GM12874 (cell line): ENCODE data around the gene QKI.
A peak's percentile ranks its signal among the peaks of the same experiment; 100 is the strongest.

Experiments
- TF ChIP-seq, protein P1 (sequence below): IDR thresholded peaks from 2 replicates; pipeline ENCODE4 v1.5.1; 2011; ENCODE audit warnings: low read depth, mild to moderate bottlenecking, control low read depth, low read length, moderate library complexity; ENCODE audit not compliant: insufficient read depth

The QKI gene

DNA sequence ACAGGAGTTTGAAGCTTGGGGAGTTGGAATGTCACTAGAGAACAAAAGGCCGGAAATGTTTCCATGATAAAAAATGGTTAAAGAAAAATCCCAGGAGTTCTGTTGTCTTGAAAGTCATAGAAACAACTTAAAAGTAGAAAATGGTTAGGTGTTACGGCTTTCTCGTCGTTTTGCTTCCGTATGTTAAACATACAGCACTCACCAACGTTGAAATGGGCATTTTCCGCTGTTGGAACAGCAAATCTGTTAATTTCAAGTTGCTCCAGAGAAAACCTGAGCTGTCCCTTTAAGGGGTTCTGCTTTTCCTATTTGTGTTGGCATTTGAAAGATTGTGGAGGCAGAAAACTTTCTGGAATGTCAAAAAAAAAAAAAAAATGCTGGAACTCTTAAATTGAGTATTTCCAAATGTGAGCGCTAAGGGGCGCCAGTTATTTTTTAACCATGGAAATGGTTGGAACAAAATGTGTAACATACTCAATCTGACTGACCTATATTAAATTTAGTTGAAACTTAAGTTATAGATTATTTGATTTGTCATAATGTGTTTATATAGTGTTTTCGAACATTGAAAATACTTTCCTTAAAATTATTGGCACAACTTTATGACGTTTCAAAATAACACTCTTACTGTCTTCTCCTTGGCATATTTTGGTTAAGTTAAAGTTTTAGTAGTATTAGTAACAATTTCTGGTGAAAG, 2.2 kb downstream of the QKI start:
- TF ChIP-seq, protein P1, sequence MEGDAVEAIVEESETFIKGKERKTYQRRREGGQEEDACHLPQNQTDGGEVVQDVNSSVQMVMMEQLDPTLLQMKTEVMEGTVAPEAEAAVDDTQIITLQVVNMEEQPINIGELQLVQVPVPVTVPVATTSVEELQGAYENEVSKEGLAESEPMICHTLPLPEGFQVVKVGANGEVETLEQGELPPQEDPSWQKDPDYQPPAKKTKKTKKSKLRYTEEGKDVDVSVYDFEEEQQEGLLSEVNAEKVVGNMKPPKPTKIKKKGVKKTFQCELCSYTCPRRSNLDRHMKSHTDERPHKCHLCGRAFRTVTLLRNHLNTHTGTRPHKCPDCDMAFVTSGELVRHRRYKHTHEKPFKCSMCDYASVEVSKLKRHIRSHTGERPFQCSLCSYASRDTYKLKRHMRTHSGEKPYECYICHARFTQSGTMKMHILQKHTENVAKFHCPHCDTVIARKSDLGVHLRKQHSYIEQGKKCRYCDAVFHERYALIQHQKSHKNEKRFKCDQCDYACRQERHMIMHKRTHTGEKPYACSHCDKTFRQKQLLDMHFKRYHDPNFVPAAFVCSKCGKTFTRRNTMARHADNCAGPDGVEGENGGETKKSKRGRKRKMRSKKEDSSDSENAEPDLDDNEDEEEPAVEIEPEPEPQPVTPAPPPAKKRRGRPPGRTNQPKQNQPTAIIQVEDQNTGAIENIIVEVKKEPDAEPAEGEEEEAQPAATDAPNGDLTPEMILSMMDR = peak; percentile 32; the same call in 1 of the 2 replicates

DNA sequence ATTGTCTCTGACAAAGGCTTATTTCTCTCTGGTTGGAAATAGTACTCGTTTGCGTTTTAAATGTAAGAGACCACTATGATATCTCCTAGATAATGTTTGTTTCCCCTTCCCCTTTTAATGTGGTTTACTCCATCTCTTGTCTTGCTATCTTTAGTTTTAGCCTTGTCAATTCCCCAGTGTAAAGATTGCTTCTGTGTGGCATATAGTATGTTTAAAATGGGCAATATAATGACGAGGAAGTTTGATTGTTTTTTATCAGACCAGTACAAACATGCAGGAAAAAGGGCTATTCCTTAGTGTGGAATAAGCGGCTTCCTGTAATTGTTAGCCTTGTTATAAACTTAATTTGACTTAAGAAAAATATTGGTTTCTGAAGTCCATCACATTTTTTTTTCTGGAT, 3.1 kb downstream of the QKI start:
- TF ChIP-seq, protein P1 = no peak

DNA sequence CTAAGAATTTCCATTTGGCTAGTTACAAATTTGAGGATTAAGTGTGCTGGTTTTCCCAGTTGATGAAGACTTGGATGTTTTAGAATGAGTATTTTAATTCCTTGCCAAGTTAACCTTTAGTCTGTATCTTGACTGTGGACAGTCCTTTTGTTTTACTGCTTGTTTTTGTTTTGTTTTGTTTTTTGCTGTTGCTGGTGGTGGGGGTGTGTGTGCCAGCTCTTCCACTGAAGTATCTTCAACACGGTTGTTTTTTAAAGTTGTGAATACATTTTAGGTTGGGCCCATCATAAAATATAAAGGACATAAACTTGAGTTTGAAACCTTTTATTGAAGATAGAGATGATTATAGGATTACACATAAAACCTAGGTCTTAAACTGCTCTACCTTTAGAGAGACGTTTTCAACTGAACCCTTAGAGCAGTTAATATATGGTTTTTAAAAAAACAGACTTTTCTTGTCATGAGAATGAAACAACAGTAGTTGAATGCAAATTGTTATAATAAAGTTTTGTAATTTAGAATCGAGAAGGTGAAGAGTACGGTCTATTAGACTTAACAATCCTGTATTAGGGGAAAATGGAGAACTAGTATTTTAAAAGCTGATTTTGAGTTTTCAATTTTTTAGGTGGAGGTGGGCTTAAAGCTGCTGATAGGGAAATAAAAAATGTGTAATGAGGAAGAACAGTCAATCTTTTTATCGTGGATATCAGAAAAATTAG, 4.0 kb downstream of the QKI start:
- TF ChIP-seq, protein P1 = no peak

DNA sequence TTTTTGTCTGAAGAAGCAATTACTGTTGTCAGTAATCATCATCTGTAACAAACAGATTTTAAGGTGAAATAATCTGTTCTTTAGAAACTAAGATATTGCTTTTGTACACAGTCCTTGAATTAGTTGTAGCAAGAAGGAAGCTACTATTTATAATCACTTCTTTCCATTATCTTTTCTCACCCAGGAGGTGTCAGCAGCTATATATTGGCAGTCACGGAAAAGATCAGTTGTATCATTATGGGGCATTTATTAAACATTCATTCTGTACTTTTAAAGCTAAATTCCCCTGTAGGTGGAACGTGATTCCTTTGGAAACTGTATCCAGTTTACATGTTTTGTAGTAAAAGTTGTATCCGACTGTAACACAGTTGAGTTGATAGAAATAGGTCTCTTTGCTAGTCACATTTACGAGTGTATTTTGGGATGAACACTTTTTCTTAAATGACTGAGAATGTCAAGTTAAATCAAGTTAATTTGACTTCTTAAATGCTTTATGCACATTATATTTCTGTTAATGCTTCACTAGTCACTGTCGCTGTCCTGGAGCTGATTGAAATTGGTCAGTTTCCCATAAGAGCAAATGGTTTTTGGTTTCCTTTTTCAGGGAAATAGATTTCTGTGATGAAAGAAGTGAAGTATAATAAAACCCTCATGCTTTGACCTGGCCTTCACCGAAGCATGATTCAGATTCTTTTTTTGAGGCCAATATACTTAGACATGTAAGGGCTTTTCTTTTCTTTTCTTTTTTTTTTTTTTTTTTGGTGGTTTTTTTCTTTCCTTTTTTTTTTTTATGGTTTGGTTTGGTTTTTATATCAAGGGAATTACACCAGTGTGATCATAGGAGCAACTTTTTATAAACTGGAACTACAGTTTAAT, 5.1 kb downstream of the QKI start:
- TF ChIP-seq, protein P1 = no peak

DNA sequence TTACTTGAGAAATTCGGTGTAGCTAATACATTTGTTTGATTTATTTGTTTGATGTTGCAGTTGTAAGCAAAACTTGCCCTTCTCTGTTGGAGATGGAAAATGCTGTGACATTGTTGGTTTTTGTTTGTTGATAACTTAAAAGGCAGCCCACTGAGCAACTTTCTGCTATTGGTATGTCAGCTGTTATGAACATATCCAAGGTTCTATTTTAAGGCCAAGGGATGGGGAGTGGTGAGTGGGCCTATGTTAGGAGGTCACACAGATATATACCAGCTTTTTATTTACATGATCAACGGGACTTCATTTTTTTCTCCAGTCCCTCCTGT, 5.7 kb downstream of the QKI start:
- TF ChIP-seq, protein P1 = no peak

DNA sequence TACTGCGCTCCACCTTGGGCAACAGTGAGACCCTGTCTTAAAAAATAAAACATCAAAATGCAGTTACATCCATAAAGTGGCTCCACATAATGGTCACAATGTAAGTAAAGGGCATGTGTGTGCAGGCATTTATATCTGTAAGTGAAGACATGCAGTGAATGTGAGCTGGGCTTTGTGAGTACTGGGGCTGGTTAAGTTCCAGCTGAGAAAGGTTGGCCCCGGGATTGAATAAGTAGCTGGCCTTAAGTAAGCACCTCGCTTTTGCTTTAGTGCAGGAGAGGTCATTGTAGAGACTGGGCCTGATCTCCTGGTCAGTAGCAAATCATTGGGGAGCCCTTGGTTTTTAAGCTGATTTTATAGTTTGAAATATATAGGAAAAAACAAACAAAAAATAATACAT, 8.0 kb downstream of the QKI start:
- TF ChIP-seq, protein P1 = no peak

DNA sequence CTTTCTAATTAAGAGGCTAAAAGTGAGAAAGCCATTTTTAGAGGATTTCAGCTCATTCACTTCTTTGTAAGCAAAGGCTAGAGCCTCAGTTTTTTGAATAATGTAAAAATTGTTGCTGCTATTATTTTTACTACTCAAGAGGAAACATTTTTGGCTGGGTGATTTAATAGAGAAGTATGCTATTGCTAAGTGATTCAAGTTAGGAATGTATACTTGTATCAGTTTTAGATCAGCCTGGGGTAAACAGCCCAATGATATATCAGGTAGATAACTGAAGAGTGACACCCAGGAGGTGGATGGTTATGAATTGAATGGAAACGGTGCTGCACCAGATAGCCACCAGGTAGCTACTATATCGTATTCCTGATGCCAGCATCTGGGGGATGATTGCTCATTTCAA, 9.2 kb downstream of the QKI start:
- TF ChIP-seq, protein P1 = no peak
